22Rv1 (cell line): Measurements from ENCODE around the gene NT5DC1.

ENCODE experiments used
- H3K27ac ChIP-seq: fragments of 450-650 bp; 2 replicates; pipeline ENCODE4 v1.5.1; 2017
- ZFX ChIP-seq: fragments of 450-650 bp; IDR thresholded peaks from 2 replicates; pipeline ENCODE4 v1.6.1; 2017; ENCODE audit warnings: antibody characterized with exemption, borderline replicate concordance
- TF ChIP-seq, protein P1 (sequence below): fragments of 450-650 bp; IDR thresholded peaks from 2 replicates; pipeline ENCODE4 v1.5.1; 2017; ENCODE audit warnings: mild to moderate bottlenecking

NT5DC1 gene

GRCh38 chr6:116102873-116103272, 2.2 kb downstream of the NT5DC1 start:
- TF ChIP-seq, protein P1, sequence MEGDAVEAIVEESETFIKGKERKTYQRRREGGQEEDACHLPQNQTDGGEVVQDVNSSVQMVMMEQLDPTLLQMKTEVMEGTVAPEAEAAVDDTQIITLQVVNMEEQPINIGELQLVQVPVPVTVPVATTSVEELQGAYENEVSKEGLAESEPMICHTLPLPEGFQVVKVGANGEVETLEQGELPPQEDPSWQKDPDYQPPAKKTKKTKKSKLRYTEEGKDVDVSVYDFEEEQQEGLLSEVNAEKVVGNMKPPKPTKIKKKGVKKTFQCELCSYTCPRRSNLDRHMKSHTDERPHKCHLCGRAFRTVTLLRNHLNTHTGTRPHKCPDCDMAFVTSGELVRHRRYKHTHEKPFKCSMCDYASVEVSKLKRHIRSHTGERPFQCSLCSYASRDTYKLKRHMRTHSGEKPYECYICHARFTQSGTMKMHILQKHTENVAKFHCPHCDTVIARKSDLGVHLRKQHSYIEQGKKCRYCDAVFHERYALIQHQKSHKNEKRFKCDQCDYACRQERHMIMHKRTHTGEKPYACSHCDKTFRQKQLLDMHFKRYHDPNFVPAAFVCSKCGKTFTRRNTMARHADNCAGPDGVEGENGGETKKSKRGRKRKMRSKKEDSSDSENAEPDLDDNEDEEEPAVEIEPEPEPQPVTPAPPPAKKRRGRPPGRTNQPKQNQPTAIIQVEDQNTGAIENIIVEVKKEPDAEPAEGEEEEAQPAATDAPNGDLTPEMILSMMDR, result no peak
- TF ChIP-seq ZFX, result no peak
- H3K27ac ChIP-seq, result no peak overlapping the region

DNA sequence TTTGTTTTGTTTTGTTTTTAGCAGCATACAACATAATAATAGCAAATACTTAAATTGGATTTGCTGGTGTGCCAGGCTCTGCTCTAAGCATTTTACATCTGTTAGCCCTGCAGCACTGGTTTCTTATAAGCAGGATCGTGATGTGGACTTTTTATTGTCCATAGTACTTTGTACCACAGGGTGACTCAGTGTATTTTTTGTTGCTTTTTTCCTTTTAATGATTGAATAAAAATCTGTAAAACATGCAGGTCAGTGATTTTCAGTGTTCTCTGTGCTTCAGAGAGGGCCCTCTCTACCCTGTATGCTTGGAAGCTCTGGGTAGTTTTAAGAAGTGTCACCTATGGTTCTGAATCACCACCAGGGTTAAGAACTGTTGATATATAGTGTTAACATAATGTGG, 4.0 kb downstream of the NT5DC1 start:
- no peak overlapping the region for H3K27ac ChIP-seq
- no peak for TF ChIP-seq ZFX
- TF ChIP-seq, protein P1, result no peak

GRCh38 chr6:116105247-116105646, 4.6 kb downstream of the NT5DC1 start:
- TF ChIP-seq, protein P1, result no peak
- TF ChIP-seq ZFX, result no peak
- no peak overlapping the region for H3K27ac ChIP-seq

DNA sequence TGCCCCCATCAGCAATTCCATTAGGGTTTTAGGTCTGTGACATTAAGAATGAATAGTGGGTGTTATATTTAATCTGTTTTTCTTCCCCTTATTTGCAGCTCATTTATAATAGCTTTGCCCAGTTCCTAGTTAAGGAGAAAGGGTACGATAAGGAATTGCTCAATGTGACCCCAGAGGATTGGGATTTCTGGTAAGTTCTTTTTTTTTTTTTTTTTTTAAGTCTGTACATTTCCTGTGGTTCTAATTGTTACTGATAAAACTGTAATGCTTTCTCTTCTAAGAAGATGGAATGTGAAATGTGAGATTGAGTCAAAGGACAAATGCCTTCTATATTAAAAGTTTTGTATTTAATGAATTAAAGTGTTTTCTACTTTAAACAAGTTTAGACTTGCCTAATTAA, 5.5 kb downstream of the NT5DC1 start:
- no peak overlapping the region for H3K27ac ChIP-seq
- no peak for TF ChIP-seq ZFX
- TF ChIP-seq, protein P1, result no peak

GRCh38 chr6:116108836-116109235, 8.2 kb downstream of the NT5DC1 start:
- TF ChIP-seq, protein P1, result no peak
- no peak for TF ChIP-seq ZFX
- H3K27ac ChIP-seq, result no peak overlapping the region

GRCh38 chr6:116111552-116112528, 11.2 kb downstream of the NT5DC1 start:
- TF ChIP-seq, protein P1, result peak; percentile 90
- TF ChIP-seq ZFX, result no peak
- H3K27ac ChIP-seq, result peak overlapping the region; percentile 85

DNA sequence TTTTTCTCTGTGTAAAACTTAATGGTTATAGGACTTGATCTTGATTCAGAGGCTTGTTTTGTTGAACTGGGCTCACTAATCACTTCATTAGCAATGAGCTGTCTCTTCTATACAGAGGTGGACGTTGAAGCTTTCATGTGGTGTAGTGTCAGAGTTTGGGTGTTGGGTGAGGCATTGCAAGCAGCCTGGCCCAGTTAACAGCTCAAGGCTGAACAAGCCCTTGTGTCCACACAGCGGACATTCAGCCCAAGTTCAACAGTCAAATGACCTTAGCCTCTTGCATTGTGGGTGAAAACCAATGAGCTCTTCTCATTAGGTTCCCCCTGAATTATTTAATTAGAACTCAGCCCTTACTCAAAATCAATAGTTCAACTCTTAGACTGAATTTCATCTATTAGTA, 12.7 kb downstream of the NT5DC1 start:
- TF ChIP-seq, protein P1, result no peak
- no peak for TF ChIP-seq ZFX
- H3K27ac ChIP-seq, result no peak overlapping the region
